ENCODE data around the gene AMHR2.
A peak's percentile ranks its signal among the peaks of the same experiment; 100 is the strongest.
"Not testable (repeated sequence)": the region's sequence is repeated elsewhere in the genome, so short reads cannot be mapped to it uniquely, and the experiment has no call there.

The AMHR2 gene

DNA sequence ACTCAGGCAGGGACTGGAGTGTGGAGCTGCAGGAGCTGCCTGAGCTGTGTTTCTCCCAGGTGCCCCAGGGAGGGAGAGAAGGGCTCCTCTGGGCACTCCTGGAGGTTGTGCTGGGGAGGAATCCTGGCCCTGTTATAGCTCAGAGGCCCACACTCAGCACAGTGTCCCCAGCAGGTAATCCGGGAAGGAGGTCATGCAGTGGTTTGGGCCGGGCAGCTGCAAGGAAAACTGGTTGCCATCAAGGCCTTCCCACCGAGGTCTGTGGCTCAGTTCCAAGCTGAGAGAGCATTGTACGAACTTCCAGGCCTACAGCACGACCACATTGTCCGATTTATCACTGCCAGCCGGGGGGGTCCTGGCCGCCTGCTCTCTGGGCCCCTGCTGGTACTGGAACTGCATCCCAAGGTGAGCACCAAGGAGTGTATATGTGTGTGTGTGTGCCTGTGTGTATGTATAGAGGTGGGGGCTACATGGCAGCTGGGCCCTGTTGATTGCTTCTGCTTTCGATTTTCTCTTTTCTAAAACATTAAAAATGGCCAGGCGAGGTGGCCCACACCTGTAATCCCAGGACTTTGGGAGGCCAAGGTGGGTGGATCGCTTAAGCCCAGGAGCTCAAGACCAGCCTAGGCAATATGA, 2.0 kb downstream of the AMHR2 start:
- DNase-seq (ENCODE audit: low spot score) = no peak
- POLR2A ChIA-PET (ENCODE audit: low non-redundant PET) = no interaction called here
- no peak overlapping the region for H3K27ac ChIP-seq
- CTCF ChIA-PET = interaction anchor here (0.7 to 1.0 kb wide), 3 partner anchors 73 to 310 kb away, joined by 3 to 5 read pairs (median 3); no protein-coding TSS in a partner anchor
- no peak for TF ChIP-seq CTCF (conservative IDR thresholded peaks at IDR 0.05; ENCODE audit: low read depth)

DNA sequence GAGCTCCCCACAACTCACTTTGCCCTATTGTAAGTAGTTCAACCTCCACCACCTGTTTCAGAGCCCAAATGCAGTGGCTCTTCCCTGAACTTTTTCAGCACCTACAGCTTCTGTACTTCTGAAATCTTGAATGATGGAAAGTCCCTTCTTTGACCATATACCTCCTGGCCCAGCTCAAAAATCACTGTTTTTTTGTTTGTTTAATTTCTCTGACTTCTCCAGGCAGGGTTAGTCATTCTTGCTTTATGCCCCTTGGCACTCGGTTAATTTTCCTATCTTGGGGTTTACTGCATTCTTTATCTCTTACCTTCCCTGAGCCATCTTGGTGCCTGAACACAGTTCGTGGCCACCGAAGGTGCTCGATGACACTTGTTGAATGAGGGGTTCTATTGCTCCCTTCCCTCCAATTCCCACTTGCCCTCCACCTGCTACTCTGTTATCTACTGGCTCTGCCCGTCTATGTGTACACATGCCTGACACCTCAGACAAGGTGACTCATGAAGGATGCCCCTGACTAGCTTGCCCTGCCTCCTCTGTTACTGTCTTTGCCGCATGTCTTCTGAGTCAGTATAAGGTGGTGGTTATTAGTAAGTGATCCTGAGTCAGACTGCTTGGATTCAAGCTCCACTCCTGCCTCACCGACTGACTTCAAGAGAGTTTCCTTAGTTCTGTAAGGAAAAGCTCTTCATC, 4.4 kb downstream of the AMHR2 start:
- H3K27ac ChIP-seq = no peak overlapping the region; the same call in 1 of the 2 replicates
- ChIA-PET POLR2A (ENCODE audit: low non-redundant PET) (no interaction called here), CTCF (interaction anchor here (0.6 to 2.8 kb wide), 4 partner anchors 53 to 103 kb away, joined by 3 to 8 read pairs (median 4); no protein-coding TSS in a partner anchor)
- peak; percentile 90 for DNase-seq (ENCODE audit: low spot score)
- TF ChIP-seq CTCF (conservative IDR thresholded peaks at IDR 0.05; ENCODE audit: low read depth) = no peak

GRCh38 chr12:53428741-53429140, 5.1 kb downstream of the AMHR2 start:
- CTCF ChIA-PET = interaction anchor here (0.6 to 2.8 kb wide), 4 partner anchors 54 to 104 kb away, joined by 3 to 8 read pairs (median 4); no protein-coding TSS in a partner anchor
- DNase-seq (ENCODE audit: low spot score) = no peak
- no peak for TF ChIP-seq CTCF (conservative IDR thresholded peaks at IDR 0.05; ENCODE audit: low read depth)
- POLR2A ChIA-PET (ENCODE audit: low non-redundant PET) = no interaction called here
- peak overlapping the region; percentile 40; the same call in 1 of the 2 replicates for H3K27ac ChIP-seq

- ChIA-PET CTCF (no interaction called here), POLR2A (ENCODE audit: low non-redundant PET) (no interaction called here)
- TF ChIP-seq CTCF (conservative IDR thresholded peaks at IDR 0.05; ENCODE audit: low read depth) = no peak
- H3K27ac ChIP-seq = no peak overlapping the region
- DNase-seq (ENCODE audit: low spot score) = no peak
These were observed 6.5 kb downstream of the AMHR2 start for GRCh38 chr12:53430116-53430515.

DNA sequence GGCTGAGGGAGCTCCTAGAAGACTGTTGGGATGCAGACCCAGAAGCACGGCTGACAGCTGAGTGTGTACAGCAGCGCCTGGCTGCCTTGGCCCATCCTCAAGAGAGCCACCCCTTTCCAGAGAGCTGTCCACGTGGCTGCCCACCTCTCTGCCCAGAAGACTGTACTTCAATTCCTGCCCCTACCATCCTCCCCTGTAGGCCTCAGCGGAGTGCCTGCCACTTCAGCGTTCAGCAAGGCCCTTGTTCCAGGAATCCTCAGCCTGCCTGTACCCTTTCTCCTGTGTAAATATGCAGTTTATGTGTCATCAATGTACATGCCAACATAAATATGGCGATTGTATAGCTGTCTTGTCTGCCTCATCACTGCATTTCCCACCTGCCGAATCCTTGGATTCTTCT, 7.5 kb downstream of the AMHR2 start:
- no peak overlapping the region for H3K27ac ChIP-seq
- no peak for DNase-seq (ENCODE audit: low spot score)
- TF ChIP-seq CTCF (conservative IDR thresholded peaks at IDR 0.05; ENCODE audit: low read depth) = no peak
- POLR2A ChIA-PET (ENCODE audit: low non-redundant PET) = no interaction called here
- CTCF ChIA-PET = no interaction called here

DNA sequence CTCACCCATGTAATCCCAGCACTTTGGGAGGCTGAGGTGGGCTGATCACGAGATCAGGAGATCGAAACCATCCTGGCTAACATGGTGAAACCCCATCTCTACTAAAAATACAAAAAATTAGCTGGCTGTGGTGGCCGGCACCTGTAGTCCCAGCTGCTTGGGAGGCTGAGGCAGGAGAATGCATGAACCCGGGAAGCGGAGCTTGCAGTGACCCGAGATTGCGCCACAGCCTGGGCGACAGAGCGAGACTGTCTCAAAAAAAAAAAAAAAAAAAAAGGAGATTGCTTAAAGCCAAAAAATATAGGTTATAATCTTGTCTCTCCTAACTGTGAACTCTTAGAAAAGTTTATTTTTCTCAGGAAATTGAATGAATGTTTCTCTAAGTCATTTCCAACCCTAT, 11.7 kb downstream of the AMHR2 start:
- DNase-seq (ENCODE audit: low spot score); H3K27ac ChIP-seq: not testable (repeated sequence)

GRCh38 chr12:53439582-53439981, 15.9 kb downstream of the AMHR2 start:
- POLR2A ChIA-PET (ENCODE audit: low non-redundant PET); H3K27ac ChIP-seq; DNase-seq (ENCODE audit: low spot score): not testable (repeated sequence)
- CTCF ChIA-PET = interaction anchor here (0.6 kb wide), 1 partner anchor 1042 kb away, joined by 3 read pairs; no protein-coding TSS in a partner anchor

More for the DNA sequence above, 11.7 kb downstream of the AMHR2 start:
- CTCF ChIA-PET = interaction anchor here (1.1 kb wide), 1 partner anchor 83 kb away, joined by 7 read pairs; no protein-coding TSS in a partner anchor
- POLR2A ChIA-PET (ENCODE audit: low non-redundant PET) = not testable (repeated sequence)
